ENCODE results near the gene SAV1. TPM values are rescaled to one million over a fixed set of nuclear protein-coding genes. Genes with fewer than 3 reads are reported as not detected.

Gene SAV1
- total and polyA plus RNA-seq, 2 donors (not counting 1 experiment from before 2014, with no cell fraction given): 22.4 to 36.1 TPM

DNA sequence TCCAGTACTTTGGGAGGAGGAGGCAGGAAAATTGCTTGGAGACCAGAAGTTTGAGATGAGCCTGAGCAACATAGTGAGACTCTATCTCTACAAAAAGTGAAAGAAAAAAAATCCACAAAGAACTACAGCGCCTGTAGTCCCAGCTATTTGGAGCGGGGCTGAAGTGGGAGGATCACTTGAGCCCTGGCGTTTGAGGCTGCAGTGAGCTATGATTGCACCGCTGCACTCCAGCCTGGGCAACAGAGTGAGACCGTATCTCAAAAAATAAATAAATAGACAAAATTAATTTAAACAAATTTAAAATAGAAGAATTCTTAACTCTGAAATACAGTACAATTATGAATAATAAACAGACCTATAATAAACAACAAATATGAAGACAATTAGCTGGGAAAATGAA is 67.3 kb downstream of the SAV1 start:
- POLR2A ChIA-PET: no interaction called here
- no peak overlapping the region for H2AFZ ChIP-seq (ENCODE audit: insufficient read depth, low read depth, low read length, poor library complexity, severe bottlenecking)
- no CpG with 5 or more reads among the region's 5 CpGs for WGBS (ENCODE audit: insufficient coverage)

More for the DNA sequence above, 67.3 kb downstream of the SAV1 start:
- ATAC-seq (ENCODE audit: low read depth) (no peak), DNase-seq (no peak)
- Histone ChIP-seq H3K4me2 (replicated peaks; ENCODE audit: low read depth, low read length, poor library complexity, severe bottlenecking) (no peak overlapping the region), H3K4me3 (ENCODE audit: control extremely low read depth in 1 of 5, extremely low read depth in 1 of 5, insufficient read depth in 1 of 5, low read depth in 2 of 5, low read length in 4 of 5) (no peak overlapping the region), H3K4me1 (ENCODE audit: control insufficient read depth in 2 of 2, insufficient read depth in 2 of 2, low read length in 2 of 2) (no peaks in the 10 kb centered on the region), H3K27ac (ENCODE audit: low read length in 2 of 2) (no peak overlapping the region), H4K20me1 (ENCODE audit: control insufficient read depth, insufficient read depth, low read length, poor library complexity, severe bottlenecking) (no peaks in the 10 kb centered on the region), H3K9me3 (ENCODE audit: control extremely low read depth in 1 of 3, control insufficient read depth in 2 of 3, insufficient read depth in 1 of 3, low read length in 2 of 3) (no peaks in the 10 kb centered on the region), H3K79me2 (ENCODE audit: control insufficient read depth, insufficient read depth, low read length) (no peaks in the 10 kb centered on the region), H3K9ac (ENCODE audit: low read length) (no peak overlapping the region), H3K36me3 (replicated peaks in 1 of 2; ENCODE audit: control extremely low read depth in 1 of 2, control insufficient read depth in 1 of 2, extremely low read depth in 1 of 2, insufficient read depth in 2 of 2, low read length in 1 of 2) (no peaks in the 10 kb centered on the region), H3K27me3 (replicated peaks in 1 of 4; ENCODE audit: control extremely low read depth in 1 of 4, control insufficient read depth in 3 of 4, insufficient read depth in 4 of 4, low read length in 3 of 4) (no peaks in the 10 kb centered on the region)
- H3K27ac Mint-ChIP-seq: no peak overlapping the region
- H3K4me1 Mint-ChIP-seq: no peaks in the 10 kb centered on the region
- H3K4me3 Mint-ChIP-seq: no peak overlapping the region
- TF ChIP-seq EZH2 (IDR thresholded peaks at IDR 0.05; ENCODE audit: borderline replicate concordance, insufficient read depth, low read depth, low read length, poor library complexity, severe bottlenecking) (no peak), CTCF (IDR thresholded peaks at IDR 0.05) (no peak)
- CTCF ChIA-PET: interaction anchor here (0.6 to 6.6 kb wide), 21 partner anchors 9 to 830 kb away, joined by 3 to 55 read pairs (median 3); no protein-coding TSS in a partner anchor
- no peaks in the 10 kb centered on the region for H3K27me3 Mint-ChIP-seq
- intact Hi-C loops (cut with micrococcal nuclease): loop anchor here (1.0 kb wide), 4 partner anchors 113 to 259 kb away; no protein-coding TSS in a partner anchor
- H3K9me3 Mint-ChIP-seq (ENCODE audit: insufficient read depth): no peaks in the 10 kb centered on the region
